PFSK-1 (cell line): Measurements from ENCODE around the gene GMPPA.

Experiments
- FOXP2 ChIP-seq: optimal IDR thresholded peaks from 2 replicates; pipeline ENCODE3; 2011; ENCODE audit warnings: borderline replicate concordance, control low read depth, inconsistent platforms; ENCODE audit not compliant: insufficient read depth; ENCODE audit errors: extremely low read length, extremely low read depth
- POLR2AphosphoS5 ChIP-seq: IDR thresholded peaks from 2 replicates; pipeline ENCODE4 v1.6.1; 2012; ENCODE audit warnings: low read depth, mild to moderate bottlenecking, control low read depth, low read length, moderate library complexity
- REST ChIP-seq, 2 experiments: IDR thresholded peaks; 2 replicates each; pipeline versions ENCODE4 v1.6.1 to v1.8.0; 2011 to 2012; ENCODE audit warnings: low read depth in 2 of 2, low read length in 2 of 2, control low read depth in 1 of 2, inconsistent platforms in 1 of 2, mild to moderate bottlenecking in 1 of 2, moderate library complexity in 1 of 2; ENCODE audit not compliant: insufficient read depth in 1 of 2
- SIN3A ChIP-seq: IDR thresholded peaks from 2 replicates; pipeline ENCODE4 v1.6.1; 2012; ENCODE audit warnings: mild to moderate bottlenecking, low read length, moderate library complexity, borderline replicate concordance; ENCODE audit not compliant: insufficient read depth
- TAF1 ChIP-seq: IDR thresholded peaks from 2 replicates; pipeline ENCODE4 v1.6.1; 2012; ENCODE audit warnings: low read length, control low read depth, borderline replicate concordance; ENCODE audit not compliant: insufficient read depth

Gene GMPPA

GRCh38 chr2:219459460-219460311 lies 39.0 kb upstream of the GMPPA start:
- TF ChIP-seq REST (IDR thresholded peaks at IDR 0.05; ENCODE audit: insufficient read depth in 1 of 2, low read depth in 2 of 2, low read length in 2 of 2) = no peak
- TF ChIP-seq FOXP2 = peak; percentile 45

- TF ChIP-seq REST (IDR thresholded peaks at IDR 0.05; ENCODE audit: insufficient read depth in 1 of 2, low read depth in 2 of 2, low read length in 2 of 2) = no peak
- no peak for TF ChIP-seq FOXP2
- no peak for TF ChIP-seq POLR2AphosphoS5
- TF ChIP-seq TAF1 = no peak
- TF ChIP-seq SIN3A = no peak
These were observed 38.2 kb upstream of the GMPPA start for GRCh38 chr2:219460424-219460926.

- no peak for TF ChIP-seq FOXP2
- TF ChIP-seq POLR2AphosphoS5 = no peak
- no peak for TF ChIP-seq SIN3A
- TF ChIP-seq REST (IDR thresholded peaks at IDR 0.05; ENCODE audit: insufficient read depth in 1 of 2, low read depth in 2 of 2, low read length in 2 of 2) = no peak
- TF ChIP-seq TAF1 = no peak
These were observed 37.6 kb upstream of the GMPPA start for GRCh38 chr2:219461047-219461514.

- TF ChIP-seq SIN3A (no peak), TAF1 (no peak), POLR2AphosphoS5 (no peak), FOXP2 (no peak), REST (IDR thresholded peaks at IDR 0.05; ENCODE audit: insufficient read depth in 1 of 2, low read depth in 2 of 2, low read length in 2 of 2) (no peak)
These were observed 37.0 kb upstream of the GMPPA start for GRCh38 chr2:219461669-219462068.
